Stimulated activated naive CD4-positive, alpha-beta T cell treated with Interleukin-2 at 50 U/mL for 16 hours (primary cell): ENCODE measurements around the gene MRPL21.
"Not testable (repeated sequence)": the region's sequence is repeated elsewhere in the genome, so short reads cannot be mapped to it uniquely, and the experiment has no call there.

Experiments used
- DNase-seq: peaks from one replicate; lab custom pipeline; 2025; lab: John Stamatoyannopoulos, UW

MRPL21 gene

DNA sequence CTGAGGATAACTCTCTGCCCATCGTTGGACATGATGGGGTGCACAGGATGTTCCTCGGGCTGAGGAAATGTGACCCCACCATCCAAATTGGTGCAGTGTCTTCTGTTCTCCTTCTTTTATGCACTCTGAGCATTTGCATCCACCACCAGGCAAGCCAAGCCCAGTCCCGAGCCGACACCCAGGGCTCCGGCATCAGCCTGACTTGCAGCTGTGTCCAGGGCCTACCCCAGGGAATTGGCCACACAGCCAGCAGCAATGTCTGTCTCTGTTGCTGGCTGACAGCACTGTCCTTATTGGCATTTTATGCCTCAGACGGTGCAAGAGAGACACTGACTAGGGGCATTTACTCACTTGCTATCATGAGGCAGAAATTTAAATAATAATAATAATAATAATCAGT is 36.6 kb downstream of the MRPL21 start:
- no peak for DNase-seq

- no peak for DNase-seq
Observed at GRCh38 chr11:68865241-68865640, 38.4 kb downstream of the MRPL21 start.

- no peak for DNase-seq
Observed at GRCh38 chr11:68863553-68864265, 39.9 kb downstream of the MRPL21 start.

DNA sequence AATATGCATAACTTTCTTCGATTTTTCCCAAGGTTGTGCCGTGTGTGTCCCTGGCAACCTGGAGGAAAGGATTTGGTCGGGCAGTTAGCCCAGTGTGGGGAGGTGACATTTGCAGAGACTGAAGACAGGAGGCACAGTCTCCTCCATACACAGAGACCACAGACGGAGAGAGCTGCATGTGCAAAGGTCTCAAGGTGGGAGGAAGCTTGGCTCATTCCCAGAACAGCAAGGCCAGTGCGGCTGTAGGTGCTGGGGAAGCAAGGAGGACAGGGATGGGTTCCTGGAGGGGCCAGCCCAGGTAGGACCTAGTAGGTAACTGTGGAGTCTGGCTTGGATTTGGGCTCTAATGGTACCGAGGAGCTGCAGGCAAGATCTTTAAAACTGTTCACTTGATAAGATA is 41.2 kb downstream of the MRPL21 start:
- DNase-seq: no peak

GRCh38 chr11:68859123-68859522 is 44.5 kb downstream of the MRPL21 start:
- DNase-seq: no peak

DNA sequence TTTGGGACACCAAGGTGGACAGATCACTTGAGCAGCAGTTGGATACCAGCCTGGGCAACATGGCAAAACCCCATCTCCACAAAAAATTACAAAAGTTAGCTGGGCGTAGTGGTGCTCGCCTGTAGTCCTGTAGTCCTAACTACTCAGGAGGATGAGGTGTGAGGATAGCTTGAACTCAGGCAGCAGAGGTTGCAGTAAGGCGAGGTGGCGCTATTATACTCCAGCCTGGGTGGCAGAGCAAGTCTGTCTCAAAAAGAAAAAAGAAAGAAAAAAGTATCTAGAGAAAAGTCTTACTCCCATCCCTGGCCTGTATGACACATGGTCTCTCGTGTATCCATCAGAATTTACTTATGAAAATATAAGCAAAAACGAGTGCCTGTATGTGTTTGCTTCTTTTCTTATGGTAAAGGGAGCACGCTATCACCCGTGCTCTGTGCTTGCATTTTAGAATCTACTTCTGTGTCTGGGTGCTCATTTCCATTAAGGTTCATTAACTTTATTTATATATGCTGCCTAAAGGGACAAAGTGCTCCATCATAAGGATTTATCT is 46.5 kb downstream of the MRPL21 start:
- no peak for DNase-seq

GRCh38 chr11:68856425-68857030 is 47.1 kb downstream of the MRPL21 start:
- not testable (repeated sequence) for DNase-seq

- DNase-seq: peak; percentile 4
Observed at GRCh38 chr11:68855205-68855981, 48.2 kb downstream of the MRPL21 start.

- DNase-seq: no peak
Observed at GRCh38 chr11:68854273-68854958, 49.2 kb downstream of the MRPL21 start.

GRCh38 chr11:68852628-68853027 is 51.0 kb downstream of the MRPL21 start:
- DNase-seq: no peak

DNA sequence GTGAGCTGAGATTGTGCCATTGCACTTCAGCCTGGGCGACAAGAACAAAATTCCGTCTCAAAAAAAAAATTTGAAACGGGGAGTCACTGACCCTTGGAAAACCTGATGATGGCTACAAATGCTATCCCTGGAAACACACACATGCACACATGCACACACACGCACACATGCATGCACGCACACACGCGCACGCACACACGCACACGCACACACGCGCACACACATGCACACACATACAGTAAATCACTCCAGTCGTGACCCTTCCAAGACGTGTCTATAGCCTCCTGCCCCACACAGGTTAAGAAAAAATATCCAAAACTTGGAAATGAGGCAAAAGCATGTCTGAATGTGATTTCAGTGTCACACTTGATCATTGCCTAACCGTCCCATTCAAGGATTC is 55.2 kb downstream of the MRPL21 start:
- DNase-seq: no peak

DNA sequence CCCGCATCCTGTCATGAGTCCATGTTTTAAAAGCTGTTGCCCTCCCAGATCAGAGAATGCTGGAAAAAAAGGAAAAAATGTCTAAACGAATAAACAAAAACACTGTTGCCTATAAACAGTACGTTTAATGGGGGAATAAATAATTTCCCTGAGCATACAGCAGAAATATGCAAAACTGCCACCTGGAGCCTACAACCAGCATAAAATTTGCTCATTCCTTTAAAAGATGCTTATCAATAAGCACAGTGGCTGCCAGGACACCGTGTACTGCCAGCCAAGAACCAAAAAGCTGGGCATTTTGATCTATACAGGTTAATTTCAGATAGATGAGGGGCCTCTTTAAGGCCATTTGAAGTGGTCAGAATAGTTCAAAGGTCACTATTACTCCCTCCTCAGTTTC is 56.2 kb downstream of the MRPL21 start:
- no peak for DNase-seq

GRCh38 chr11:68845351-68846002 is 58.2 kb downstream of the MRPL21 start:
- DNase-seq: no peak

DNA sequence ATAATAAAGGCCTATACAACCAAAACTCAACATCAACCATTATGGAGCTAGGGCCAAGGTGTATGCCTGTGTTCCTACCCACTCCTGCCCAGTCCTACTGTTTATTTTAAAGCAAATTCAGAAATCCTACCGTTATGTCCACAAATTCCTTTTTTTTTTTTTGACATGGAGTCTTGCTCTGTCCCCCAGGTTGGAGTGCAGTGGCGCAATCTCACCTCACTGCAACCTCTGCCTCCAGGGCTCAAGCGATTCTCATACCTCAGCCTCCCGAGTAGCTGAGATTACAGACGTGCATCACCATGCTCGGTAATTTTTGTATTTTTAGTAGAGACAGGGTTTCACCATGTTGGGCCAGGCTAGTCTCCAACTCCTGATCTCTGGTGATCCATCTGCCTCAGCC is 58.8 kb downstream of the MRPL21 start:
- no peak for DNase-seq

DNA sequence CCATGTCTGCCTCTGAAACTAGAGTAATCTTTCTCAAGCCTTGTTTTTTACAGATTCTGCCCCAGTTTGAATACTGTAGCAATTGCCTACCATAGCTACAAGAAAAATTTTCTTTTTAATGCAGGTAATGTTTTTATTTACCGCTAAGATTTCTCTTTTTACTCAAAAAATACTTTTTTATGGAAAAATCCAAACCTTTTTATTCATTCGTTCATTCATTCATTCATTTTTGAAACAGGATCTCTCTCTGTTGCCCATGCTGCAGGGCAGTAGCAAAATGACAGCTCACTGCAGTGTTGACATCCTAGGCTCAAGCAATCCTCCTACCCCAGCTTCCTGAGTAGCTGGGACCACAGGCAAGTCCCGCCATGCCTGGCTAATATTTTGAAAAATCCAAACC is 59.3 kb downstream of the MRPL21 start:
- no peak for DNase-seq

DNA sequence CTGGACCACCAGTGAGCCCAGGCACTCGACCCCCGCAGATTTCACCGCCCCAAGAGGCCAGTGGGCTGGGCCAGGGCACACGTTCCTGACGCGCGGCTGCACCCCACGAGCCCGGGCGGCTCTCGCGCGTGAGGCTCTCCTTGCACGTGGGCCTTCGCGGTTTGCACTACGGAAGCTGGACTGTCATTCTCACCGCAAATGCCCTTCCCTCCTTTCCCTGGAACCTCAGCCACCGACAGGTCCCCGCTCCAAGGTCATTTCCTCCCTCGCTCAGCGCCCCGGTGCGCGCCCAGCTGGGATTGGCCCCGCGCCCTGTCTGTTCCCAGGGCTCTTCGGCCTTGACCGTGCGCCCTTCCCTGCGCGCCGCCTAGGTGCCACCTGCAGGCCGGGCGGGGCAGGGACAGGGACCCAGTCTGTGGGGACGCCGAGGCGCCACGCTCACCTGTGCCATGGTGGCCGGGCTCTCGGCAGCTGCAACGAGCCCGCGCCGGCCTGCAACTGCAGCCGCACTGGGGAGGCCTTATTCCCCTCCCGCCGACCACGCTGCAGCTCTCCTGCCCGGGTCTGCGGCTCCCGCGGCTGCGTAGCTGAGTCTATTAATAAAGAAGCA is 59.8 kb downstream of the MRPL21 start:
- DNase-seq: peak; percentile 71

DNA sequence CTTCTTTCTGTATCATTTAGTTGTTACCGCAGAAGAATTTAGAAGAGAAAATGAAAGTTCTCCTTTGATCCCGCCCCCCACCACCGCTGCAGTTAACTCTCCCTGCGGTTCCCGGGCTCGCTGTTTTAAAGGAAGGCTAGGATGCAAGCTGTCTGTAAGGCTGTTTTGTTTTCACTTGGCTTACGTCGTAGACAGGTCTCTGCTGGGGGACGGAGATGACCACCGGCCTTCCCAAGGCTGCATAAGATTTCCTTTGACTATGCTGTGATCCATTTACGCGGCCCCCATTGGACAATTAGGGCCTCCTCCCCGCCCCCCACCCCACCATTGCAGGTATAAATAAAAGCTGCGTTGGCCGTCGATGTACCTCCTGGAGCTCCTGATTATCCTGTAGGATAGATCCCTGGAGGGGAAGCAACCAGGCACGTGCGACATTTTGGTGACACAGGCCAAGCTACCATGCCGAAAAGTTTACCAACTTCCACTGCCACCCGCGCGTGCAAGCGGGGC is 60.5 kb downstream of the MRPL21 start:
- DNase-seq: peak; percentile 59

DNA sequence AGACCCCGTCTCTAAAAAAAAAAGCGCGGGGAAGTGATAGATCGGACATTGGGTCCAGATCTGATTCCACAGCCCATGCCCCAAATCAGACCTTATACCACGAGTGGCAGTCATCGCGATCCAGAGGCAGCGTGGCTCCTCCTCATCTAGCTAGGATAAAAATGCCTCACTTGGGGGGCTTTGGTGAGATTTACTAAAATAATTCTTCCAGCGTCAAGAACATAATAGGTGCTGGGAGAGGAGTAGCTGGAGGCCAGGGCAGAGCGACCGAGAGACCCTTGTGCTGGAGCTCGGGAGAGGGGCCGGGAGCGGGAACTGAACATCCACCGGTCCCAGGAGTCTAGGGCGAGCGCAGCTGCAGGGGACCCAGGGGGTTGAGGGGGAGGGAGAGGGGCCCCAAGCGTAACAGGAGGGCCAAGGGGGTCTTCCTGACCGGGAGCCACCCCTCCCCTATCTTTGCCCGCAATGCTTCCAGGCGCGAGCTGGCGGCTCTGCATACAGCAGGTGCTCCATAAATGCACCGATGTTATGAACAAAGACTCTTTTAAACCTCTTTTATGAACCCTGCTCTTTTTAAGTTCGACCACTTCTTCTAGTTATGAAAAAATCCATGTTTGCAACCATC is 61.1 kb downstream of the MRPL21 start:
- no peak for DNase-seq

GRCh38 chr11:68841718-68842426 is 61.8 kb downstream of the MRPL21 start, which contains the start of gene CPT1A:
CPT1A (minus strand) TSS chr11:68841916; CDS start chr11:68815474, 26,442 bp downstream.
- DNase-seq: peak; percentile 70
